HepG2 (cell line): ENCODE results near the gene SYT17. TPM values are rescaled to one million over a fixed set of nuclear protein-coding genes. Genes with fewer than 3 reads are reported as not detected.

ENCODE experiments used
- ATAC-seq: fragments of 200-7000 bp; cut with Tn5 transposase; 3 replicates; pipeline ENCODE4 v1.9.1; 2020; ENCODE audit warnings: mild to moderate bottlenecking, moderate library complexity
- BruUV-seq: library from RNA; stranded (reverse); fragments of 400-500 nt; replicated peaks from 2 replicates; lab custom pipeline; 2021; lab: Mats Ljungman, UMichigan
- CTCF ChIA-PET: fragments of 300-600 bp; formaldehyde crosslinking; extraction: SDS; loops from one replicate; lab custom pipeline; 2021; ENCODE audit warnings: low total read pairs, inconsistent platforms, low intra/inter-chr PET ratio; lab: Yijun Ruan, JAX
- POLR2A ChIA-PET: fragments of 350-600 bp; sonication (Branson Sonifier 250); formaldehyde crosslinking; loops from one replicate; lab custom pipeline; 2020; ENCODE audit warnings: antibody characterized with exemption, inconsistent platforms; lab: Yijun Ruan, JAX
- DNase-seq: peaks from one replicate; pipeline ENCODE4 v3.0.0-alpha.2; 2015; ENCODE audit warnings: low spot score
- FAIRE-seq: peaks from 3 replicates; lab custom pipeline; 2011; peaks lifted over from hg19 to GRCh38; lab: Jason Lieb, UNC
- H2AFZ ChIP-seq: one replicate; pipeline ENCODE4 v1.6.1; 2011; ENCODE audit warnings: low read length, inconsistent platforms
- H3K27ac ChIP-seq: fragments of 300-600 bp; 3 replicates; pipeline ENCODE4 v1.8.0; 2011; ENCODE audit warnings: mixed run types, mild to moderate bottlenecking, mixed read lengths, low read length, inconsistent platforms; ENCODE audit not compliant: insufficient read depth; ENCODE audit errors: extremely low read length
- H3K27me3 ChIP-seq, 2 experiments: fragments of 200-600 bp in 1 of 2; 2 replicates in 1 of 2; 3 replicates in 1 of 2; pipeline versions ENCODE4 v1.6.0 to v1.8.0; 2011; ENCODE audit warnings: low read length in 2 of 2, mild to moderate bottlenecking in 2 of 2, moderate library complexity in 2 of 2, inconsistent platforms in 1 of 2; ENCODE audit not compliant: insufficient read depth in 2 of 2, control insufficient read depth in 1 of 2
- H3K36me3 ChIP-seq, 2 experiments: fragments of 200-600 bp in 1 of 2; replicated peaks in 1 of 2; 2 replicates in 1 of 2; 3 replicates in 1 of 2; pipeline versions ENCODE4 v1.5.1 to v1.8.0; 2011; ENCODE audit warnings: low read length in 2 of 2, inconsistent platforms in 1 of 2; ENCODE audit not compliant: insufficient read depth in 2 of 2, control insufficient read depth in 1 of 2
- H3K4me1 ChIP-seq: 2 replicates; pipeline ENCODE4 v1.5.1; 2012; ENCODE audit warnings: low read length, inconsistent platforms; ENCODE audit not compliant: insufficient read depth
- H3K4me2 ChIP-seq: 2 replicates; pipeline ENCODE4 v1.6.0; 2011; ENCODE audit warnings: low read depth, low read length, inconsistent platforms
- H3K4me3 ChIP-seq, 3 experiments: fragments of 200-600 bp in 1 of 3; sonication (generic), shearing (Covaris generic) in 1 of 3; replicated peaks in 1 of 3; 2 replicates each; pipeline ENCODE4 v1.5.1; 2011 to 2016; ENCODE audit warnings: low read length in 3 of 3, inconsistent platforms in 2 of 3, low read depth in 2 of 3, mild to moderate bottlenecking in 2 of 3, control low read depth in 1 of 3, mixed read lengths in 1 of 3; ENCODE audit not compliant: insufficient read depth in 1 of 3
- H3K79me2 ChIP-seq: one replicate; pipeline ENCODE4 v1.6.1; 2011; ENCODE audit warnings: low read length, inconsistent platforms; ENCODE audit not compliant: insufficient read depth
- H3K9ac ChIP-seq: 2 replicates; pipeline ENCODE4 v1.6.0; 2011; ENCODE audit warnings: mild to moderate bottlenecking, low read depth, low read length, inconsistent platforms; ENCODE audit not compliant: insufficient read depth
- H3K9me3 ChIP-seq: 2 replicates; pipeline ENCODE4 v1.5.1; 2012; ENCODE audit warnings: mild to moderate bottlenecking, low read length
- H4K20me1 ChIP-seq: 2 replicates; pipeline ENCODE4 v1.6.0; 2011; ENCODE audit warnings: inconsistent platforms, mild to moderate bottlenecking, low read length, moderate library complexity; ENCODE audit not compliant: insufficient read depth
- ARNT ChIP-seq: fragments of 450-650 bp; IDR thresholded peaks from 2 replicates; pipeline ENCODE4 v1.6.1; 2017
- JUN ChIP-seq: sonication (generic); formaldehyde crosslinking; IDR thresholded peaks from 2 replicates; pipeline ENCODE4 v1.4.0; 2020; ENCODE audit warnings: mild to moderate bottlenecking, missing genetic modification reagents
- KIAA2018 ChIP-seq: sonication (generic); formaldehyde crosslinking; IDR thresholded peaks from 2 replicates; pipeline ENCODE4 v1.5.0; 2020; ENCODE audit warnings: mild to moderate bottlenecking, missing genetic modification reagents, borderline replicate concordance
- NFYB ChIP-seq: sonication (generic); formaldehyde crosslinking; IDR thresholded peaks from 2 replicates; pipeline ENCODE4 v1.4.0; 2020; ENCODE audit warnings: missing genetic modification reagents
- ZFP36L2 ChIP-seq: sonication (generic); formaldehyde crosslinking; IDR thresholded peaks from 2 replicates; pipeline ENCODE4 v1.4.0; 2020; ENCODE audit warnings: missing genetic modification reagents
- ZNF337 ChIP-seq: sonication (generic); formaldehyde crosslinking; IDR thresholded peaks from 2 replicates; pipeline ENCODE4 v1.5.1; 2020; ENCODE audit warnings: missing genetic modification reagents, low read depth, mild to moderate bottlenecking, borderline replicate concordance
- in situ Hi-C: cut with HindIII; loops from 2 replicates; pipeline ENCODE4 v1.10.0; 2017; ENCODE audit warnings: low pct_unique_long_range_greater_than_20kb; ENCODE audit not compliant: extremely low pct_ligation_motif_present
- intact Hi-C: fragments of 100-400 bp; cut with micrococcal nuclease; formaldehyde crosslinking; loops from one replicate; pipeline ENCODE4 v1.10.0; 2022; ENCODE audit not compliant: unreplicated experiment
- polyA plus RNA-seq, 8 experiments: library from polyadenylated mRNA; depleted of rRNA in 3 of 8; stranded (reverse) in 7 of 8; unstranded in 1 of 8; fragments of >200 nt; fragmentation: Illumina TruSeq in 4 of 8; extraction: Trizol in 4 of 8; gene quantifications; 2 replicates each; pipeline versions ENCODE4 v1.2.1 to v1.2.3, GENCODE V29; 2011 to 2016; ENCODE audit warnings: low read depth in 4 of 8, missing spikeins in 1 of 8, mixed read lengths in 1 of 8; ENCODE audit not compliant: insufficient read depth in 1 of 8
- total RNA-seq, 5 experiments: library from RNA; depleted of rRNA; stranded (reverse); fragments of >200 nt; fragmentation: Illumina TruSeq; extraction: Trizol; gene quantifications; 2 replicates each; pipeline ENCODE4 v1.2.3, GENCODE V29; 2016; ENCODE audit warnings: low read depth in 1 of 5

Gene SYT17
- total and polyA plus RNA-seq, 2 of the 13 experiments (the other 11 are each of a cell fraction or from before 2014, with no cell fraction given), result 0.44 TPM; not detected in 1

GRCh38 chr16:19123535-19124178 is 44.4 kb upstream of the SYT17 start (continued):
- no peak for TF ChIP-seq KIAA2018 (CRISPR knock-in tag)

- in situ Hi-C loops, result no loop called here
Observed at GRCh38 chr16:19126300-19126699, 41.7 kb upstream of the SYT17 start.

More at GRCh38 chr16:19126300-19126699, 41.7 kb upstream of the SYT17 start:
- Histone ChIP-seq H2AFZ (no peak overlapping the region), H3K9ac (no peak overlapping the region), H3K79me2 (no peaks in the 10 kb centered on the region), H3K4me3 (no peak overlapping the region), H3K9me3 (no peaks in the 10 kb centered on the region), H3K27ac (no peak overlapping the region), H3K27me3 (no peaks in the 10 kb centered on the region; a peak in 1 of 5 replicates), H4K20me1 (no peaks in the 10 kb centered on the region), H3K4me1 (peaks cover 35% of the 10 kb centered on the region), H3K36me3 (no peaks in the 10 kb centered on the region), H3K4me2 (no peak overlapping the region)
- TF ChIP-seq ARNT, result no peak
- no peak for TF ChIP-seq ZFP36L2 (CRISPR knock-in tag)
- TF ChIP-seq NFYB (CRISPR knock-in tag), result peak; percentile 57
- no peak for TF ChIP-seq ZNF337
- TF ChIP-seq JUN (CRISPR knock-in tag), result no peak
- no peak for DNase-seq
- POLR2A ChIA-PET, result no interaction called here
- CTCF ChIA-PET, result no interaction called here
- no peak for FAIRE-seq
- no TSS peak for BruUV-seq
- intact Hi-C loops, result no loop called here
- ATAC-seq, result no peak
